SK-N-SH (cell line): ENCODE data around the gene TBRG1. TPM values are rescaled to one million over a fixed set of nuclear protein-coding genes. Genes with fewer than 3 reads are reported as not detected.

Experiments
- CTCF ChIA-PET: fragments of 300-600, 350-600 bp; formaldehyde crosslinking; extraction: SDS; loops from one replicate; lab custom pipeline; 2021; lab: Yijun Ruan, JAX
- POLR2A ChIA-PET: fragments of 350-600 bp; sonication (Branson Sonifier 250); formaldehyde crosslinking; extraction: SDS; loops from one replicate; lab custom pipeline; 2020; ENCODE audit warnings: antibody characterized with exemption, inconsistent platforms; lab: Yijun Ruan, JAX
- DNase-seq: peaks from one replicate; pipeline ENCODE4 v3.0.0; 2012
- H2AFZ ChIP-seq: fragments of 200-600 bp; sonication (generic); 2 replicates; pipeline ENCODE4 v1.8.1; 2016; ENCODE audit warnings: antibody characterized with exemption, mild to moderate bottlenecking, low read depth
- H3F3A ChIP-seq: fragments of 200-600 bp; sonication (generic); replicated peaks from 2 replicates; pipeline ENCODE3; 2016; ENCODE audit warnings: antibody characterized with exemption, mild to moderate bottlenecking; ENCODE audit not compliant: insufficient read depth
- H3K27ac ChIP-seq, 2 experiments: fragments of 200-500 bp in 1 of 2; fragments of 200-600 bp in 1 of 2; sonication (Bioruptor generic) in 1 of 2; sonication (generic), shearing (Covaris generic) in 1 of 2; 2 replicates each; pipeline versions ENCODE4 v1.5.1 to v1.6.1; 2014 to 2016; ENCODE audit warnings: low read depth in 2 of 2, inconsistent platforms in 1 of 2, low read length in 1 of 2, mild to moderate bottlenecking in 1 of 2, mixed read lengths in 1 of 2
- H3K27me3 ChIP-seq: fragments of 200-600 bp; sonication (generic), shearing (Covaris generic); 2 replicates; pipeline ENCODE4 v1.6.1; 2016; ENCODE audit warnings: mixed run types; ENCODE audit not compliant: insufficient read depth
- H3K36me3 ChIP-seq, 2 experiments: fragments of 200-500 bp in 1 of 2; fragments of 200-600 bp in 1 of 2; sonication (Bioruptor generic) in 1 of 2; sonication (generic) in 1 of 2; replicated peaks in 1 of 2; 2 replicates each; pipeline versions ENCODE3 to v1.5.1; 2014 to 2016; ENCODE audit warnings: low read length in 1 of 2, mild to moderate bottlenecking in 1 of 2; ENCODE audit not compliant: insufficient read depth in 2 of 2, control insufficient read depth in 1 of 2
- H3K4me1 ChIP-seq, 2 experiments: fragments of 200-500 bp in 1 of 2; fragments of 200-600 bp in 1 of 2; sonication (Bioruptor generic) in 1 of 2; sonication (generic), shearing (Covaris generic) in 1 of 2; 2 replicates each; pipeline versions ENCODE4 v1.5.1 to v1.6.1; 2014 to 2016; ENCODE audit warnings: low read depth in 1 of 2, low read length in 1 of 2, mixed run types in 1 of 2; ENCODE audit not compliant: insufficient read depth in 2 of 2, control insufficient read depth in 1 of 2
- H3K4me2 ChIP-seq: fragments of 200-600 bp; sonication (generic), shearing (Covaris generic); 2 replicates; pipeline ENCODE4 v1.6.1; 2017; ENCODE audit warnings: mixed run types
- H3K4me3 ChIP-seq, 2 experiments: fragments of 200-500 bp in 1 of 2; fragments of 200-600 bp in 1 of 2; sonication (Bioruptor generic) in 1 of 2; sonication (generic), shearing (Covaris generic) in 1 of 2; 2 replicates each; pipeline versions ENCODE4 v1.5.1 to v1.8.1; 2014 to 2016; ENCODE audit warnings: low read depth in 2 of 2, inconsistent platforms in 1 of 2, low read length in 1 of 2, mild to moderate bottlenecking in 1 of 2, mixed read lengths in 1 of 2, moderate library complexity in 1 of 2
- H3K79me2 ChIP-seq: fragments of 200-600 bp; sonication (generic); 2 replicates; pipeline ENCODE4 v1.8.1; 2017; ENCODE audit warnings: mild to moderate bottlenecking; ENCODE audit not compliant: insufficient read depth
- H3K9ac ChIP-seq: fragments of 200-600 bp; sonication (generic); 2 replicates; pipeline ENCODE4 v1.6.1; 2017; ENCODE audit warnings: mixed run types
- H3K9me2 ChIP-seq: fragments of 200-600 bp; sonication (generic); 2 replicates; pipeline ENCODE4 v1.6.1; 2017; ENCODE audit warnings: mixed run types
- H3K9me3 ChIP-seq: fragments of 200-600 bp; sonication (generic); 2 replicates; pipeline ENCODE4 v1.6.1; 2017; ENCODE audit warnings: mixed run types, mild to moderate bottlenecking, moderate library complexity
- H4K20me1 ChIP-seq: fragments of 200-600 bp; sonication (generic); 2 replicates; pipeline ENCODE4 v1.6.1; 2017; ENCODE audit warnings: mild to moderate bottlenecking, mixed run types; ENCODE audit not compliant: insufficient read depth
- CHD2 ChIP-seq: fragments of 150-350 bp; IDR thresholded peaks from 2 replicates; pipeline ENCODE4 v1.6.1; 2018; ENCODE audit warnings: low read length; ENCODE audit not compliant: partially characterized antibody
- CTCF ChIP-seq: fragments of 200-600 bp; sonication (generic); IDR thresholded peaks from 2 replicates; pipeline ENCODE4 v1.6.1; 2017; ENCODE audit warnings: antibody characterized with exemption, mild to moderate bottlenecking, moderate library complexity
- ELF1 ChIP-seq: IDR thresholded peaks from 2 replicates; pipeline ENCODE4 v1.4.0; 2012
- GABPA ChIP-seq: IDR thresholded peaks from 2 replicates; pipeline ENCODE4 v1.4.0; 2012; ENCODE audit warnings: low read depth, mild to moderate bottlenecking
- GATA2 ChIP-seq: sonication (generic); formaldehyde crosslinking; IDR thresholded peaks from 2 replicates; pipeline ENCODE4 v1.5.0; 2020; ENCODE audit warnings: mild to moderate bottlenecking, missing genetic modification reagents
- JUND ChIP-seq: IDR thresholded peaks from 2 replicates; pipeline ENCODE4 v1.4.0; 2012
- MAX ChIP-seq: IDR thresholded peaks from 2 replicates; pipeline ENCODE4 v1.4.0; 2012; ENCODE audit warnings: low read depth
- MEF2A ChIP-seq: IDR thresholded peaks from 2 replicates; pipeline ENCODE4 v1.4.0; 2012; ENCODE audit warnings: low read depth, borderline replicate concordance
- MXI1 ChIP-seq: IDR thresholded peaks from 2 replicates; pipeline ENCODE4 v1.6.1; 2012; ENCODE audit warnings: mild to moderate bottlenecking, low read depth, low read length, improper control_type of control experiment
- NFIC ChIP-seq: IDR thresholded peaks from 2 replicates; pipeline ENCODE4 v1.4.0; 2012; ENCODE audit warnings: borderline replicate concordance
- NRF1 ChIP-seq: IDR thresholded peaks from 2 replicates; pipeline ENCODE4 v1.6.1; 2012; ENCODE audit warnings: low read depth, mild to moderate bottlenecking, low read length
- PBX3 ChIP-seq: IDR thresholded peaks from 2 replicates; pipeline ENCODE4; 2012
- POLR2AphosphoS5 ChIP-seq: IDR thresholded peaks from 2 replicates; pipeline ENCODE4 v1.6.1; 2012; ENCODE audit warnings: low read depth, low read length
- RAD21 ChIP-seq: IDR thresholded peaks from 2 replicates; pipeline ENCODE4 v1.6.1; 2012; ENCODE audit warnings: mild to moderate bottlenecking, low read length
- RCOR1 ChIP-seq: fragments of 150-350 bp; IDR thresholded peaks from 2 replicates; pipeline ENCODE4 v1.6.1; 2017; ENCODE audit warnings: antibody characterized with exemption, low read length
- RXRA ChIP-seq: IDR thresholded peaks from 2 replicates; pipeline ENCODE4 v1.4.0; 2012; ENCODE audit warnings: low read depth, mild to moderate bottlenecking, borderline replicate concordance
- SIN3A ChIP-seq: IDR thresholded peaks from 2 replicates; pipeline ENCODE4 v1.6.1; 2012; ENCODE audit warnings: low read depth, mild to moderate bottlenecking, low read length, moderate library complexity, borderline replicate concordance
- SMC3 ChIP-seq: IDR thresholded peaks from 2 replicates; pipeline ENCODE4 v1.6.1; 2012; ENCODE audit warnings: low read depth, low read length, improper control_type of control experiment
- TEAD4 ChIP-seq: IDR thresholded peaks from 2 replicates; pipeline ENCODE4 v1.4.0; 2012; ENCODE audit warnings: mild to moderate bottlenecking, borderline replicate concordance; ENCODE audit not compliant: insufficient read depth
- YY1 ChIP-seq: IDR thresholded peaks from 2 replicates; pipeline ENCODE4 v1.4.0; 2012; ENCODE audit warnings: low read depth, mild to moderate bottlenecking
- WGBS: methylation state at CpG from one replicate; pipeline ENCODE4 v1.1.6; 2017; ENCODE audit warnings: low lambda C conversion rate; 5-methylcytosine and 5-hydroxymethylcytosine counted together
- polyA plus RNA-seq, 3 experiments: library from polyadenylated mRNA; depleted of rRNA; stranded (reverse); fragments of >200 nt; gene quantifications; 2 replicates each; pipeline ENCODE4 v1.2.3, GENCODE V29; 2012
- TF ChIP-seq, protein P1 (sequence below): IDR thresholded peaks from 2 replicates; pipeline ENCODE4 v1.4.0; 2012; ENCODE audit warnings: low read depth, borderline replicate concordance
- TF ChIP-seq, protein P2 (sequence below): IDR thresholded peaks from 2 replicates; pipeline ENCODE4 v1.4.0; 2012; ENCODE audit warnings: low read depth, borderline replicate concordance
- TF ChIP-seq, protein P3 (sequence below): IDR thresholded peaks from 2 replicates; pipeline ENCODE4 v1.6.1; 2012; ENCODE audit warnings: mild to moderate bottlenecking, low read depth, low read length, moderate library complexity

TBRG1 gene
- polyA plus RNA-seq, 1 of the 3 experiments (the other 2 are of a cell fraction), result 22.0 TPM

DNA sequence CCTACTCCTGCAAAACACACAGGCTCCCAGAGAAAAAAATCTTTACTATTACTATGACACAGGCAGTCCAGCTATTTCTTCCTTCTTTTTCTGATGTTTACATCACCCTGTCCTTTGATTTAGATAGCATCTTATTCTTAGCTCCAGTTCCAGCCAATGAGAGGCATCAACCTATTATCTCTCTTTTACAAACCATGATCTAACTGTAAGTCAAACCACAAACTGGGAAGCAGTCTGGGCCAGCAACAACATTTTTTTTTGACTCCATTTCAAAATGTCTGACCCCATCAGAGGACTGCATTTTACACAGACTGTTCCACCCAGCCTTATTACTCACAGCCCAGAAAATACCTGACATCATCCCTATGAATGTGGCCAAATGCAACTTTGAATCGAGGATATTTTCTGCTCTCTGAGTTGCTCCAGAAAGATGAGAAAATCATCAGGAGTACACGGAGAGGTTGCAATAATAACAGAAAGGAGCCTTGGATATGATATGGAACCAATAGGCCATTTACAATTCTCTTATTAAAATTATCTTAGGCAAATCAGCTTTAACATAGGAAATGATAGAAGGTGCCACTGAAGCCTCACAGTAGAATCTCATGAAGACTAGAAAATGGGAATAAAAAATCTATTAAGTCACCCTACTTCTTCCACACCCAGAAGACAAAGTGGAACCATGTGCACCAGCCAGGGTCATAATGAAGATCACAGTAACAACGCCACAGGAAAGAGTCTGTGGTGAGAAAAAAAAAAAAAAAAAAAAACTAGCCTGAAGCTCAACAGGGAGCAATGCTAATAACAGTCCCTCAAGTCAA is 21.2 kb downstream of the TBRG1 start:
- DNase-seq, result no peak
- H3F3A ChIP-seq, result peaks cover 24% of the 10 kb centered on the region
- peak overlapping the region; percentile 63 for H3K4me2 ChIP-seq
- H3K27ac ChIP-seq, result peak overlapping the region in 1 of 2 experiments; percentile 86; a peak in 2 of 4 replicates
- peaks cover 3 to 7% of the 10 kb centered on the region in 2 experiments; a peak in 1 of 4 replicates for H3K4me1 ChIP-seq
- H3K9me3 ChIP-seq, result no peaks in the 10 kb centered on the region
- H3K79me2 ChIP-seq, result no peaks in the 10 kb centered on the region
- peak overlapping the region; percentile 83 for H2AFZ ChIP-seq
- H3K36me3 ChIP-seq, result peaks cover 4 to 9% of the 10 kb centered on the region in 2 experiments
- H3K9me2 ChIP-seq, result no peaks in the 10 kb centered on the region
- no peaks in the 10 kb centered on the region for H3K27me3 ChIP-seq
- CTCF ChIA-PET, result interaction anchor here (0.8 to 6.7 kb wide), 36 partner anchors 8 to 232 kb away, joined by 3 to 44 read pairs (median 5); partner anchors contain the start of genes ESAM, NRGN, ROBO3 and SIAE
- H4K20me1 ChIP-seq, result no peaks in the 10 kb centered on the region
- WGBS, result 11% methylated on average over 3 of the region's 3 CpGs
- peak overlapping the region; percentile 64 for H3K9ac ChIP-seq
- POLR2A ChIA-PET, result no interaction called here
- H3K4me3 ChIP-seq, result peak overlapping the region in 1 of 2 experiments; percentile 42; a peak in 2 of 4 replicates
- TF ChIP-seq NFIC (peak; percentile 65), NRF1 (no peak), RAD21 (no peak), RCOR1 (no peak), PBX3 (peak; percentile 41; the same call in 1 of the 2 replicates), YY1 (peak; percentile 67; the same call in 1 of the 2 replicates), RXRA (no peak), MEF2A (peak; percentile 35; the same call in 1 of the 2 replicates), TEAD4 (0 out of 2 replicates have a peak, but pooled peaks have one; percentile 27), GATA2 (CRISPR knock-in tag) (no peak), SIN3A (no peak), CTCF (no peak), POLR2AphosphoS5 (0 out of 2 replicates have a peak, but pooled peaks have one; percentile 21), MXI1 (no peak), CHD2 (no peak), SMC3 (no peak), GABPA (no peak), ELF1 (no peak), MAX (0 out of 2 replicates have a peak, but pooled peaks have one; percentile 28), JUND (0 out of 2 replicates have a peak, but pooled peaks have one; percentile 18)
- TF ChIP-seq, protein P1, sequence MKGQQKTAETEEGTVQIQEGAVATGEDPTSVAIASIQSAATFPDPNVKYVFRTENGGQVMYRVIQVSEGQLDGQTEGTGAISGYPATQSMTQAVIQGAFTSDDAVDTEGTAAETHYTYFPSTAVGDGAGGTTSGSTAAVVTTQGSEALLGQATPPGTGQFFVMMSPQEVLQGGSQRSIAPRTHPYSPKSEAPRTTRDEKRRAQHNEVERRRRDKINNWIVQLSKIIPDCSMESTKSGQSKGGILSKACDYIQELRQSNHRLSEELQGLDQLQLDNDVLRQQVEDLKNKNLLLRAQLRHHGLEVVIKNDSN, result no peak
- TF ChIP-seq, protein P2, sequence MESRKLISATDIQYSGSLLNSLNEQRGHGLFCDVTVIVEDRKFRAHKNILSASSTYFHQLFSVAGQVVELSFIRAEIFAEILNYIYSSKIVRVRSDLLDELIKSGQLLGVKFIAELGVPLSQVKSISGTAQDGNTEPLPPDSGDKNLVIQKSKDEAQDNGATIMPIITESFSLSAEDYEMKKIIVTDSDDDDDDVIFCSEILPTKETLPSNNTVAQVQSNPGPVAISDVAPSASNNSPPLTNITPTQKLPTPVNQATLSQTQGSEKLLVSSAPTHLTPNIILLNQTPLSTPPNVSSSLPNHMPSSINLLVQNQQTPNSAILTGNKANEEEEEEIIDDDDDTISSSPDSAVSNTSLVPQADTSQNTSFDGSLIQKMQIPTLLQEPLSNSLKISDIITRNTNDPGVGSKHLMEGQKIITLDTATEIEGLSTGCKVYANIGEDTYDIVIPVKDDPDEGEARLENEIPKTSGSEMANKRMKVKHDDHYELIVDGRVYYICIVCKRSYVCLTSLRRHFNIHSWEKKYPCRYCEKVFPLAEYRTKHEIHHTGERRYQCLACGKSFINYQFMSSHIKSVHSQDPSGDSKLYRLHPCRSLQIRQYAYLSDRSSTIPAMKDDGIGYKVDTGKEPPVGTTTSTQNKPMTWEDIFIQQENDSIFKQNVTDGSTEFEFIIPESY, result no peak
- TF ChIP-seq, protein P3, sequence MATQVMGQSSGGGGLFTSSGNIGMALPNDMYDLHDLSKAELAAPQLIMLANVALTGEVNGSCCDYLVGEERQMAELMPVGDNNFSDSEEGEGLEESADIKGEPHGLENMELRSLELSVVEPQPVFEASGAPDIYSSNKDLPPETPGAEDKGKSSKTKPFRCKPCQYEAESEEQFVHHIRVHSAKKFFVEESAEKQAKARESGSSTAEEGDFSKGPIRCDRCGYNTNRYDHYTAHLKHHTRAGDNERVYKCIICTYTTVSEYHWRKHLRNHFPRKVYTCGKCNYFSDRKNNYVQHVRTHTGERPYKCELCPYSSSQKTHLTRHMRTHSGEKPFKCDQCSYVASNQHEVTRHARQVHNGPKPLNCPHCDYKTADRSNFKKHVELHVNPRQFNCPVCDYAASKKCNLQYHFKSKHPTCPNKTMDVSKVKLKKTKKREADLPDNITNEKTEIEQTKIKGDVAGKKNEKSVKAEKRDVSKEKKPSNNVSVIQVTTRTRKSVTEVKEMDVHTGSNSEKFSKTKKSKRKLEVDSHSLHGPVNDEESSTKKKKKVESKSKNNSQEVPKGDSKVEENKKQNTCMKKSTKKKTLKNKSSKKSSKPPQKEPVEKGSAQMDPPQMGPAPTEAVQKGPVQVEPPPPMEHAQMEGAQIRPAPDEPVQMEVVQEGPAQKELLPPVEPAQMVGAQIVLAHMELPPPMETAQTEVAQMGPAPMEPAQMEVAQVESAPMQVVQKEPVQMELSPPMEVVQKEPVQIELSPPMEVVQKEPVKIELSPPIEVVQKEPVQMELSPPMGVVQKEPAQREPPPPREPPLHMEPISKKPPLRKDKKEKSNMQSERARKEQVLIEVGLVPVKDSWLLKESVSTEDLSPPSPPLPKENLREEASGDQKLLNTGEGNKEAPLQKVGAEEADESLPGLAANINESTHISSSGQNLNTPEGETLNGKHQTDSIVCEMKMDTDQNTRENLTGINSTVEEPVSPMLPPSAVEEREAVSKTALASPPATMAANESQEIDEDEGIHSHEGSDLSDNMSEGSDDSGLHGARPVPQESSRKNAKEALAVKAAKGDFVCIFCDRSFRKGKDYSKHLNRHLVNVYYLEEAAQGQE, result no peak
